HG03280 (cell line): ENCODE results near the gene KCP.

Experiments used
- ATAC-seq: cut with Tn5 transposase; IDR thresholded peaks from one replicate; pipeline ENCODE4 v1.9.1; 2021; ENCODE audit warnings: mild to moderate bottlenecking, moderate library complexity; ENCODE audit not compliant: unreplicated experiment

The KCP gene

GRCh38 chr7:128860158-128861073, 50.1 kb downstream of the KCP start:
- no peak for ATAC-seq

DNA sequence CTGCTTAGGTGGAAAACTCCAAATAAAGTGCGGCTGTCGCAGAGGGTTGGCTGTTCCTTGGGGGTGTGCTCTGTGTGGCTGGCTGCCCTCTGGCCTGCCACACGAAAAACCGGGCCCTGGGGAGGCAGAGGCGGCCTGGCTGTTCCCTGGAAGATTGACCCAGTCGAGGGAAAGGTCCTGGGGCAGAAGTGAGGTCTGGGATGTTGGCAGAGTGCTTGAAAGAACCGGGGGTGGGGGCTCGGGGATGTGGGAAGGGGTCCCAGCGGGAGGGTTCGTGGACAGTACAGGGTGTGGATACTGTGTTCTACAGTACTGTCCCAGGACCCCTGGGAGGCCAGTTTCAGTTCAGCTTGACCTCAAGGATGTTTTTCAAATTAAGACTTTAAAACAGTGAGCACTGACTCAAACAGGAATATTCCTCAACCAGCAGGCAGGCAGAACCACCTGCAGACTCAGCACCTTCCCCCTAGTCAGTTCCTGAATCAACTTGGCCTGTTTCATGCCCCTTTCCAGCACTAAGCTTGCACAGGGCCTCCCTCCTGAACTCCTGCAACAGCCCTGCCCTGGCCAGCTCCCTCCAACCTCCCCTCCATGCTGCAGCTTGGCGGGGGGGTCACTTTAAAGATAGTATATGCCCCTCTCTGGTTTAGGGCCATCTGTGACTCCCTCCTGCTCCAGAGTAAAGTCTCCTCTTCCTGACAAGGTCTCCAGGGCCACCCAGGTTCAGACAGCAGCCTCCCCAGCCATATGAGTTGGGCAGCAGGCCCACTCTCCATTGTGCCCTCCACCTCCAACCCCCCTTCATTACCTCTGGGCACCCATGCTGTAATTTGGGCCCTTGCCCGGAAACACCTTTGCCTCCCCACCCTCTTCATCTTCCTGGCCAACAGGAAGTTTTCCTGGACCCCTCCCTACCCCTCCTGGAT, 51.0 kb downstream of the KCP start:
- no peak for ATAC-seq

DNA sequence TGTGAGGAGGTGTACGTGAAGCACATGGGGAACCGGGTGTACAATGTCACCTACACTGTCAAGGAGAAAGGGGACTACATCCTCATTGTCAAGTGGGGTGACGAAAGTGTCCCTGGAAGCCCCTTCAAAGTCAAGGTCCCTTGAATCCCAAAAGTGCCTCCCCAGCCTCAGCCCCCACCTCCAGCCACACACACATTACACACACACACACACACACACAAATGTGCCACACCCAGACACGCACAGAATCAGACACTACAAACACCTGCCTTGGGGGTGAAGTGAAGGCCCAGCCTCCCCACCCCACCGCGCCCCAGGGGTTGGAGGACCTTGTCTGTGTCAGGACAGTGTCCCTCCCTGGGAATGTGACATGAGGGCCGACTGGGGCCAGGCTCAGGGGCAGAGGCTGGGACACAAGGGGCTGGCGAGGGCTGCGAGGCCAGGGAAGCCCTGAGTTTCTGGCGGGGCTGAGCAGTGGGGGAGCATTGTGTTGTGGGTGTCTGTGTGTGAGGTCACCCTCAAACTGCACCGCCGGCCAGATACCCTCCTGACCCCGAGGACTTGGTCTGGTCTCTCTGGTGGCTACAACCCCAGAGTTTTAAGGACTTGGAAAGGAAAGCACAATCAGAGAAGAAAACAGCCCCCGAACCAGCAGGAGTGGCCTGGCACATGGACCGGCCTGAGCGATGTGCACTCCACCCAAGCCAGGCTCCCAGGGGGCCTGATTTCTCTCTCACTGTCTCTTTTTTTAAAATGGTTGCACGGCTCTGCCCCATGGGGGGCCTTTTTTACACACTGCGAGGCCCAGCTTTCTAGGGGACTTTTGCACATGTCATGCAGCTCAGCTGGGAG, 51.9 kb downstream of the KCP start:
- no peak for ATAC-seq

DNA sequence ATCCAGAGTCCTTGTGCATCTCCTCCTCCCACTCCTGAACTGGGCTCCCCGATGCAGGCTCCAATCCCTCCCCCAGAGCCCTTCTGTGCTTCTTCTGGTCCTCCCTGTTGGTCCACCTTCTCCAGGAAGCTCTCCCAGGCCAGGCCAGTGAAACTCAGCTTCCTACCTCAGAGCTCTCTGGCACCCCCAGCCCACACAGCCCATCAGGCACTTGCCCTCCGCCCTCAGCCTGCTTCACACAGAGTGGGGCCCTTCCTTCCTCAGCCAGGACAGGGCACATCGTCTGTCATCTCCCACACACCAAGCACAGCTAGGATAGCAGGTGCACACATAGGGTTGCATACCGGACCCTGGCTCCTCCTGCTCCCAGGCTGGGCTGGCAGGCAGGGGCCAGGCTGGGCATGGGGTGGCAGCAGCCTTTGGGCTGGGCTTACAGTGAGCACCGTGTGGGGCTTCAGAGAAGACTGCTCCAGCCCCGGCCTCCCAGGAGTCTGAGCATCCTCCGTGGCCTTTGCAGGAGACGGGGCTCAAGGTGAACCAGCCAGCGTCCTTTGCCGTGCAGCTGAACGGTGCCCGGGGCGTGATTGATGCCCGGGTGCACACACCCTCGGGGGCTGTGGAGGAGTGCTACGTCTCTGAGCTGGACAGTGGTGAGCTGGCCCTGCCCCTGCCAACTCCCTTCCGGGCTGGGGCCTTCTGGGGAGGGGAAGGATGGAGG, 54.3 kb downstream of the KCP start:
- ATAC-seq, result no peak

DNA sequence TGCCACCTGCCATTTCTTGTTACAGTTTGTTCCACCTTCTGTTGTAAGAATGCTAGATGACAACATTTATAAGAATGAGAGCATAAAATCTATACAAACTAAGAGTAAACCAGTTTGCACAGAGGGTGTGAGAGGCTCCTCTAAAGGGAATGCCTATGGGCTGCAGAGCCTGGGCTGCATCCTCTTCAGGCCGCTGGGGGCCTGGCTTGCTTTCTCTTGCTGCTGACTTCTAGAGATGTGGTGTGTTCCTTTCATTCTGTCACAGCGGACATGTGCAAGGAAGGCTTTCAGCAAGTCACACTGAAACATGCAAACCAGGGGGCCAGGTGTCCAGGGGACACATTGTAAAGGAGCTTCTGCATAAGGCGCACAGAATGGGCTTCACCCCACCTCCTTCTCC, 55.0 kb downstream of the KCP start:
- ATAC-seq, result no peak

DNA sequence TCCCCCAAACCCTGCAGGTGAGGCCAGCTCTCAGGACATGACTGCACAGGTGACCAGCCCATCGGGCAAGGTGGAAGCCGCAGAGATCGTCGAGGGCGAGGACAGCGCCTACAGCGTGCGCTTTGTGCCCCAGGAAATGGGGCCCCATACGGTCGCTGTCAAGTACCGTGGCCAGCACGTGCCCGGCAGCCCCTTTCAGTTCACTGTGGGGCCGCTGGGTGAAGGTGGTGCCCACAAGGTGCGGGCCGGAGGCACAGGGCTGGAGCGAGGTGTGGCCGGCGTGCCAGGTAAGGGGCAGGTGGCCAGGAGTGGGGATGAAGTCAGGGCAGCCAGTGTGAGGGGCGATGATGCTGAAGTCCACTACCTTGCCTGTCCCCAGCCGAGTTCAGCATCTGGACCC, 56.1 kb downstream of the KCP start:
- ATAC-seq, result no peak

DNA sequence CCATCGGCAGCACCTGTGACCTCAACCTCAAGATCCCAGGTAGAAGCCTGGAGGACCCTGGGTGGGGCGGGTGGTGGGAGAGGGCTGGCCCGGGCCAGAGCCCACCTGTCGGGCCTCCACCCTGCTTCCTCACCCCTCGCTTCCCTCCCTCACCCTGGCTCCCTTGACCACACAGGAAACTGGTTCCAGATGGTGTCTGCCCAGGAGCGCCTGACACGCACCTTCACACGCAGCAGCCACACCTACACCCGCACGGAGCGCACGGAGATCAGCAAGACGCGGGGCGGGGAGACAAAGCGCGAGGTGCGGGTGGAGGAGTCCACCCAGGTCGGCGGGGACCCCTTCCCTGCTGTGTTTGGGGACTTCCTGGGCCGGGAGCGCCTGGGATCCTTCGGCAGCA, 56.7 kb downstream of the KCP start:
- no peak for ATAC-seq

DNA sequence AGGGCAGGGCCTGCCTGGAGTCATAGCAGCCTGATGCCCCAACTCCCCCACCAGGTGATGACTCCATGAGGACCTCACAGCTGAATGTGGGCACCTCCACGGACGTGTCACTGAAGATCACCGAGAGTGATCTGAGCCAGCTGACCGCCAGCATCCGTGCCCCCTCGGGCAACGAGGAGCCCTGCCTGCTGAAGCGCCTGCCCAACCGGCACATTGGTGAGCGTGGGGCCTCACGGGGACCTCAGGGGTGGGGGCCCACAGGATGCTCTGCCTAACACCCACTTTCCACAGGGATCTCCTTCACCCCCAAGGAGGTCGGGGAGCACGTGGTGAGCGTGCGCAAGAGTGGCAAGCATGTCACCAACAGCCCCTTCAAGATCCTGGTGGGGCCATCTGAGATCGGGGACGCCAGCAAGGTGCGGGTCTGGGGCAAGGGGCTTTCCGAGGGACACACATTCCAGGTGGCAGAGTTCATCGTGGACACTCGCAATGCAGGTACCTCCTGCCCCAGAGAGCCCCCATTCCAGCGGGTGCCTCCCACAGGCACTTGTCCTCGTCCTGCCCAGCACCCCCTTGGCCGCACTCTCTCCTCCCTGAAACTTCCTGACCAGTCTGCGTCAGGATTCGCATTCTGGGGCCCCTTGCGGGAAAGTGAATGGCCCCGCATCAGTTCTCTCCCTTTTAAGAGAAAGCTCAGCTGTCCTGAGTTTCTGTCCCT, 57.8 kb downstream of the KCP start:
- ATAC-seq, result no peak

DNA sequence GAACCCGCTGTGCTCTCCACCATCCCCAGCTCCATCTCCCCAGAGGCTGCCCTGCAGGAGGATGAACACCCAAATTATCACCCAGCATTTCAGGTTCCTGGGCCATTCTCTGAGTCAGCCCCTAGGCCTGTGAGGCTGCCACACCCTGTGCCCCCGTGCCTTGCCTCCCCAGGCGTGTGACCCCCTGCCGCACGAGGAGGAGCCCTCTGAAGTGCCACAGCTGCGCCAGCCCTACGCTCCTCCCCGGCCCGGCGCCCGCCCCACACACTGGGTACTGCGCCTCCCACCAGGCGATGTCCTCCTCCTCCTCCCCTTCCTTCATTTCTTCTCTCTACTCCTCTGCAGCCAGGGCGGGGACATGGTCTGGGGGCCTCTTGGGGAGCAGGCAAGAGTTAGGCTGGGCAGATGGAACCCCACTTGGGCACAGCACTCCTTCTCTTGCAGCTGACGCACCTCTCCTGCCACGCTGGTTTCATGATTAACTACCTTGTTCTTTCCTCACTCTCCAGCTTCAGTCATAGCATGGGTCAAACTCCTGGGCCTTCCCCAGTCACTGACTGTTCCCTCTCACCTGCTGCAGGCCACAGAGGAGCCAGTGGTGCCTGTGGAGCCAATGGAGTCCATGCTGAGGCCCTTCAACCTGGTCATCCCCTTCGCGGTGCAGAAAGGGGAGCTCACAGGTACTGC, 60.6 kb downstream of the KCP start:
- no peak for ATAC-seq

DNA sequence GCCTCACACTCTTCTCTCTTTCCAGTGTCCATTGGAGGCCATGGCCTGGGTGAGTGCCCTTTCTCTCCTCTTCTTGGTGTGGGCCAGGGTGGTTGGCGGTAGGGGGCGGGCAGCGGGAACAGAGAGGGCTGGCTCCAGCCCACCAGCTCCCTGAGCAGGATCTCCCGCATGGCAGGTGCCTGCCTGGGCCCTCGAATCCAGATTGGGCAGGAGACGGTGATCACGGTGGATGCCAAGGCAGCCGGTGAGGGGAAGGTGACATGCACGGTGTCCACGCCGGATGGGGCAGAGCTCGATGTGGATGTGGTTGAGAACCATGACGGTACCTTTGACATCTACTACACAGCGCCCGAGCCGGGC, 61.4 kb downstream of the KCP start:
- no peak for ATAC-seq

GRCh38 chr7:128848289-128849155, 62.0 kb downstream of the KCP start:
- ATAC-seq, result no peak

- ATAC-seq, result no peak
Observed at GRCh38 chr7:128847721-128848211, 62.7 kb downstream of the KCP start.

- no peak for ATAC-seq
Observed at GRCh38 chr7:128846781-128847444, 63.6 kb downstream of the KCP start.

GRCh38 chr7:128845987-128846386, 64.5 kb downstream of the KCP start:
- no peak for ATAC-seq

GRCh38 chr7:128845475-128845874, 65.0 kb downstream of the KCP start:
- ATAC-seq, result no peak

GRCh38 chr7:128844777-128845311, 65.7 kb downstream of the KCP start:
- no peak for ATAC-seq

- ATAC-seq, result no peak
Observed at GRCh38 chr7:128843938-128844621, 66.4 kb downstream of the KCP start.
